Stimulated activated CD4-positive, alpha-beta T cell treated with anti-CD3 and anti-CD28 coated beads, Interleukin-15, amount 100 ng/mL, for 1 hour (primary cell): ENCODE measurements around the gene ZNF319.

Source experiments
- DNase-seq, 2 donors: peaks; one replicate each; pipeline ENCODE4 v3.0.0-alpha.2; 2020; ENCODE audit warnings: low read depth in 1 of 2, low spot score in 1 of 2

Gene ZNF319

DNA sequence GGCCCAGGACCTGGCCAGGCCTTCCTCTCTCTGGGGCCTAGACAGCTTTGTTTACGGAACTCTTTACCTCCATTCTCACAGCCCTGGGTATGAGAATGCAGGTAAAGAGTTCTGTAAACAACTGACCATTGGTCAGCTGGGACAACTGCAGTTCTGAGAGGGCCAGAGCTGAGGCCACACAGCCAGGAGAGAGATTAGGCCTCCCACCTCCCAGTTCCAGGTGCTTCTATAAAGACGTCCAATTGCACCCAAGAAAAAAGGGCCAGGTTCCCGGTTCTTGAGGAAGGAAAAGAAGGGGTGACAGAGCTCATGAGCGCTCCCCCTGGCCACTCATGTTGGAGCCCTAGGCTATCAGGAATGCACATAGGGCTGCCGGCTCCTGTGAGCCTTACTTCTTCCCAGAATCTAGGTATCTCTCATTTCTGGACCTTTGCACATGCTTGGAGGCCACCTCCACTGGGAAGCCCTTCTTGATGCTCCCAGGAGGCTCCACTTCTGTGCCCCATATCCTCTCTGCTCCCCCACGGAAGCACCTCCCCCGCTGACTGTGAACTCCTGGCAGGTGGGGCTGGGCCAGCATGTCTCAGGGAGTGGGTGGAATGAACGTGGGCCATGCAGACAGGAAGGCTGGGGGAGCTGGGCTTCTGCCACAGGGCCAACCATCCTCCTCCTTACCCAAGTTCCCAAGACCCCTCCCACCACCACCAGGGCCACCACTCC is 42.6 kb downstream of the ZNF319 start:
- no peak for DNase-seq

DNA sequence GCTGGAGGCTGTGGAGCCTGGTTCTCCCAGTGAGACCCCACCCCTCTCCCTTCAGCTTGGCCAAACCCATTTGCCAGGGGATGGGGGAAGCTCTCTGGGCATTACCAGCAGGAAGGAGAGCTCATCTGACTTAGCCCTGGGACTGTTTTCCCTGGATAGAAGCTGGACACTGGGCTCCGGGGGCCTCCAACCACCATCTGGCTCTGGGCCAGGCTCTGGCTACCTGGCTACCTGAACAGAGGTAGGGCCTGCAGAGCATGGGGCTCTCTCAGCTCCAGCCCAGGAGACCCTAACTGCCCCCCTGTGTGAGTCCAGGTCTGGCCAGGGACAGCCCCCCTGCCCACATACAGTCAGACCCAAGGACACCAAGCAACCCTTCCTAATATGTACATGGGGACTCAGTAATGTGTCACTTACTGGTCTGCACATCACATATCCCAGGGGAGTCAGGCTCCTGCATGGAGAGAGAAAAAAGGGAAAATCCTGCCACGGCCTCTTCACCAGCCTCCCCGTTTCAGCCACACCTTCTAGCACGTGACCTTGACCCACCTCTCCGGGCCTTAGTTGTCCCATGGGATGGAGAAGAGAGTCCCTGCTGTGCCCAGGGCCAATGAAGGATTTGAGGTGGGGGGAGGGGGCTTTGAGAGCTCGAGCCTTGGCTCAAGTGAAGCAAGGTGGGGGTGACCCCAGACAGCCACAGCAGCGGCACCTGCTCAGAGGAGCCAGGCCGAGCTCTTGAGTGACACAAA is 43.4 kb downstream of the ZNF319 start:
- no peak for DNase-seq

DNA sequence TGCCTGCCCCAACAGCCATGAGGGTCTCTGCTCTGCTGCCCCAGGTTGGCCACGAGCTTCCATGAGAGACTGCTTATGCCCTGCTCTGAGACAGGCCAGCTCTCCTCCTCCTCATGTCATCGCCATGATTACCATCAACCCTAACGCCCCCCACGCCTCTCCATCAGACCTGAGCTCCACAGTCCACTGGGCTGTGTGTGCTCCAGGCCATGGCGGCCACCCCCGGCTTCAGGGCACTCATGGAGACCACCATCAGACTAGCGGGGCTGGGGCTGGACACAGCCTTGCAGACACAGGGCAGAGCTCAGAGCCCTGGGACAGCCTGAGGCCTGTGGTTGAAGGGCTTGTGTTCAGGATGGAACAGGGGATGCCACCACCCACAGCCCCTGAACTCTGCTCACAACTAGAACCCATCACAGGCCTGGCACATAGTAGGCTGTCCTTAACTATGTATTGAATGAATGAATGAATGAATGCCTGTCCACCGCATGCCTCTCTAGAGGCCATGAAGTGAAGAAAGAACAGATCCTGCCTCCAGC is 44.1 kb downstream of the ZNF319 start:
- no peak for DNase-seq

- no peak for DNase-seq
Observed at GRCh38 chr16:57955572-57956188, 44.8 kb downstream of the ZNF319 start.

DNA sequence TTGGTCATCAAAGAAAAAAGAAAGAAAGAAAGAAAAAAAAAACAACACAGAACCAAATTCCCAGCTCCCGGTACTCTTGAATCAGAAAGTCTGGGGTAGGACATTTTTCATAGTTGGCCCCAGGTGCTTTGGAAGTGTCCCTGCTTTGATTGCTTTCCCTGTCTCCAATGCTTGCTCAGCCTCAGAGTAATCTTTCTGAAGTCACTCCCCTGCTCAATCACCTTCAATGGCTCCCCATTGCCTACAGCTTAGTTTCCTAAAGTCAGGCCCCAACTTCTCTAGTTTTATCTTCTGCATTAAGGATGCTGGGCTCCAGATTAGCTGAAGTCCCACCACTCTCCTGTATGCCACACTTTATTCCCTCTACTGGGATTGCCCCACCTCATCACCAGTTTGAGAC is 46.6 kb downstream of the ZNF319 start:
- DNase-seq, result no peak

DNA sequence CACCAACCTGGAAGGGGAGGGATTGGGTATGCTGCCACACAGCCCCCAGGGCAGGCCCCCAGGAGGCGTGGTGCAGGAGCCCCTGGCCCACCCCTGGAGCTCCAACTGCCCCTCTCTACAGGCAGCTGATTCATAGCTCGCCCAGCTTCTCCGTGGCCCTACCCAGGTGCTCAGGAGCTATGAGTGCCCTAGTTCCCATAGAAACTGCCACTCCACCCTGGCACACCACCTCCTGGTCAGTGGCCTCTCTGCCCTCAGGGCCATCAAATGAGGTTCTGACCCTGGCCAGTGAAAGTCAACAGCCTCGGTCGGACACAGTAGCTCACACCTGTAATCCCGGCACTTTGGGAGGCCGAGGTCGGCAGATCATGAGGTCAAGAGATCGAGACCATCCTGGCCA is 47.6 kb downstream of the ZNF319 start:
- no peak for DNase-seq

DNA sequence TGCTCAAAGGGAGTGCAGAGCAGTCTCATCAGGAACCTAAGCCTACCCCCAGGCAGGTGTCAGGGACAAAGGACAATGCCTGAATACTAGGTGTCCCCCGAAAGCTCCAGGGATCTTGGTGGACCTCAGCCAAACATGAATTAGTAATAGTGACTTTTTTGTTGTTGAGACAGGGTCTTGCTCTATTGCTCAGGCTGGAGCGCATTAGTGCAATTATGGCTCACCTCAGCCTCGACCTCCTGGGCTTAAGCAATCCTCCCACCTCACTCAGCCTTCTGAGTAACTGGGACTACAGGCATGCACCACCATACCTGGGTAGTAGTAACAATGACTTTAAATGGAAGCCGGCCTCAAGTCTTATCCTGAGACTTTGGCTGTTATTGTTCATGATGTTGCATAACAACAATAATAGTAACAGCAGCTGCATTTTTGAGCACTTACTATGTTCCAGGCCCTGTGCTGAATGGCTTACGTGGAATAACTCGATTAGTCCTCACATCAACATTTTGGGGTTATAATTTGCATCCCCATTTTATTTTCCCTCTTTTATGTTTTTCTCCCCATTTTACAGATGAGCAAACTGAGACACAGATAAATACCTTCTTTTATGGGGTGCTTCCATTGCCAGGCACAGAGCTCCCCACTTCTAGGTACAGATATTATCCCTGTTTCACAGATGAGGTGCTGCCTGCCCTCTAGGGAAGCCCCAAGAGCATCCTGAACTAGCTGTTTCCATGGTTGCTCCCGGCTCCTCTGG is 49.1 kb downstream of the ZNF319 start:
- no peak for DNase-seq

DNA sequence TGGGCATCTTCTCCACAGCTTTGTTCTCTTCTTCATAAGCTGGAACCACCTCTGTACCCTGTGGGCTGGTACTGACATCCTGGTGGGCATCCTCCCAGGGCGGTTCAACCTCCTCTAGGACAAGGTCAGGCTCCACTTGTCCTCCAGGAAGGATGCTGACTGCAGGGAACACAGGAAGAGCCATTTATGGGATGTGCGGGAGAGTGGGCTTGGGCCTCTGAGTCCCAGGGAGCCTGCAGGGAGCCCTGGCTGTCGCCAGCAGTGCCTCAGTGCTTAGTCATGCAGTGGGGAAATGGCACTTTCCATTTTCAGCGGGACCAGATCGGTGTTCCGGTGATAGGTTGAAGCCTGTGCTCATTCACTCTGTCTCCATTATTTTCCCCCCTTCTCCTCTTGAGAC is 50.1 kb downstream of the ZNF319 start:
- DNase-seq, result no peak

DNA sequence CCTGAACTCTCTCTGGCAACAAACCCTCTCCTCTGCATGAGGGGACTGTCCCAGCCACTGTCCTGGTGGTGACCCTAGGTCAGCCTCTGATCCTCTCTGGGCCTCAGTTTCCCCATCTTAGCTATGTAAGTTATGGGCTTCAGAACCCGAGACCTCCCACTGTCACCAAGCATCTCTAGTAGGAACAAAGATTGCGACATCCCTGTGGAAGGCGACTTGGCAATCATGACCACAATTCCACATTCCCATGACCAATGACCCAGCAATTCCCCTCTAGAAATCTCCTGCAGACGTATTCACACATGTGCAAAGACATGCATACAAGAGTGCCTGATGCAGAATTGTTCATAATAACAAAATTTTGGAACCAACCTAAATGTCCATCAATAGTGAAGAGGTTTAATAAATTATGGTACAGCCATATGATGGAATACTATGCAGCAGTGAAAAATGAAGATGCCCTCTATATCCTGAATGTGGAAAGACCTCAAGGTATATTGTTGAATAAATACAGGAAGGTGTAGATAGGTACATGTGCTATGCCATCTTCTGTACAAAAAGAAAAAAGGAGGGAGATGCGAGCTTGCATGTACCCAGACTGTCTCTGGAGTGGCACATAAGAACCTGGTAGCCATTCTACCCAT is 50.8 kb downstream of the ZNF319 start:
- DNase-seq, result no peak

- no peak for DNase-seq
Observed at GRCh38 chr16:57949013-57949412, 51.5 kb downstream of the ZNF319 start.

GRCh38 chr16:57948027-57948426 is 52.4 kb downstream of the ZNF319 start:
- no peak for DNase-seq

GRCh38 chr16:57947261-57947660 is 53.2 kb downstream of the ZNF319 start:
- no peak for DNase-seq

- no peak for DNase-seq
Observed at GRCh38 chr16:57946181-57946801, 54.2 kb downstream of the ZNF319 start.

- no peak for DNase-seq
Observed at GRCh38 chr16:57945740-57946138, 54.7 kb downstream of the ZNF319 start.

DNA sequence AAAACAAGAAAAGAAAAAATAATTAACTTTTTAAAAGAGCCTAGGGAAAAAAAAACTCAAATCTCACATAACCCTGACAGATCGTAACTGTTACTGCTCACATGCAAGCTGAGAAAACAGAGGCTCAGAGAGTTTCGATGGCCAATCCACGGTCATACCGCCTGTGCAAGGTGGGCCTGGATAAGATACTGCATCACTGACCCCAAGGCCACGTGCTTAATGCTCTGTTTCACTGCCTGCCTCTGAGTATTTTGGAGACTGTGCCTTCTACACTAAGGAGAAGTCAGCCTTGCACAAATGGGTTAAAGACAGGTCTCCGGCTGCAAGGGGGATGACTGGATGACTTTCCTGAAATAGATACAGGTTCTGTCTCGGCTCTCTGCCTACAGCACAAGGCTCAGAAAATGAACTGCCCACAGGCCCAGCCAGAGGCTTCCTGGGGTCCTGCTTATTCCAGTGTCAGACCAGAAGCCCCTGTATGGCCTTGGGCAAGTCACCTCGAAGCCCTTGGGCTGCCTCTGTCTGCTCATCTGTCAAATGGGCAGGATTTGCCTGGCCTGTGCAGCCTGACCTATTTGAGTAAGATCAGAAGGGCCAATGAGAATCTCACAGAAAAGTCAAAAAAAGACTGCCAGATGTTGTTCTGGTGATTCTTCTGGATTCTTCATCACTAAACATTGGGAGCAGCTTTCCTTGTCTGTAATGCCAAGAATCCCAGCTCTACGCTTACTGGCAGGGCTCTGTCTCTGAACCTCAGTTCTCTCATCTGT is 55.3 kb downstream of the ZNF319 start:
- DNase-seq, result no peak
